Measurements from ENCODE around the gene FCRLA. TPM values are rescaled to one million over a fixed set of nuclear protein-coding genes. Genes with fewer than 3 reads are reported as not detected.

FCRLA gene
- total and polyA plus RNA-seq, 7 donors = 0.10 to 0.90 (median 0.36) TPM; not detected in 2

DNA sequence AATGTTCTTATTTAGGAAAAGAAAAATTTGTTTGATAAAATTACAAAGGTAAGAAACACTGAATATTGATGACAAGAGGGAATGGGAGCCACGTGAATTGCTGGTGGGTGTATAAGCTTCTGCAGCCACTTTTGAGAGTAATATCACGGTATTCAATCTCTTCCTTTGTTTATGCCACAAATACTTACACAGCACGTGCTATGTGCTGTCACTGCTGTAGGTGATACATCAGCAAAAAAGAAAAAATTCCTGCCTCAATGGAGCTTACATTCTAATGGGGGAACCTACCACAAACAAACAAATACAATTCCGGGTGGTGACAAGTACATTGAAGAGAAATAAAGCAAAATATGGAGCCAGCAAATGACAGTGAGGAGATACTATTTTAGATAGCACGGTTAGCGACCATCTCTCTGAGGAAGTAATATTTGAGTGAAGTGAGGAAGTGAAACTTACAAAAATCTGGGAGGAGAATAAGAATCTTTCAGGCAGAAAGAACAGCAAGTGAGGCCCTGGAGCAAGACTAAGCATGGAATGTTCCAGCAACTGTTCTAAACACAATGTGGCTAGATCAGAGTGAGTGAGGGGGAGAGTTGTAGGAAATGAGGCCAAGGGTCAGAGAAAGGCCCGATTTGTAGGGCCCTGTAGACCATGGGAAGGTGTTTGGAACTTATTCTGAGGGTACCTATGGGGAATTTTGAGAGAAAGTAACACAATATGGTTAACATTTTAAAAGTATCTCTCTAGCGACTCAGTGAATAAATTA is 11.7 kb downstream of the FCRLA start:
- intact Hi-C loops (cut with DNase I) = no loop called here
- DNase-seq = no peak
- H3K27me3 ChIP-seq (ENCODE audit: insufficient read depth in 3 of 3, low read length in 2 of 3) = peaks cover 3 to 36% (median 7%) of the 10 kb centered on the region in 3 donors
- H3K9me3 ChIP-seq = no peaks in the 10 kb centered on the region
- no peak for ATAC-seq
- no peaks in the 10 kb centered on the region for H3K36me3 ChIP-seq (ENCODE audit: insufficient read depth in 1 of 2, low read depth in 1 of 2)
- no peaks in the 10 kb centered on the region for H3K4me1 ChIP-seq
- H3K27ac ChIP-seq = no peak overlapping the region
- H3K4me3 ChIP-seq = no peak overlapping the region
- TF ChIP-seq, protein P1, sequence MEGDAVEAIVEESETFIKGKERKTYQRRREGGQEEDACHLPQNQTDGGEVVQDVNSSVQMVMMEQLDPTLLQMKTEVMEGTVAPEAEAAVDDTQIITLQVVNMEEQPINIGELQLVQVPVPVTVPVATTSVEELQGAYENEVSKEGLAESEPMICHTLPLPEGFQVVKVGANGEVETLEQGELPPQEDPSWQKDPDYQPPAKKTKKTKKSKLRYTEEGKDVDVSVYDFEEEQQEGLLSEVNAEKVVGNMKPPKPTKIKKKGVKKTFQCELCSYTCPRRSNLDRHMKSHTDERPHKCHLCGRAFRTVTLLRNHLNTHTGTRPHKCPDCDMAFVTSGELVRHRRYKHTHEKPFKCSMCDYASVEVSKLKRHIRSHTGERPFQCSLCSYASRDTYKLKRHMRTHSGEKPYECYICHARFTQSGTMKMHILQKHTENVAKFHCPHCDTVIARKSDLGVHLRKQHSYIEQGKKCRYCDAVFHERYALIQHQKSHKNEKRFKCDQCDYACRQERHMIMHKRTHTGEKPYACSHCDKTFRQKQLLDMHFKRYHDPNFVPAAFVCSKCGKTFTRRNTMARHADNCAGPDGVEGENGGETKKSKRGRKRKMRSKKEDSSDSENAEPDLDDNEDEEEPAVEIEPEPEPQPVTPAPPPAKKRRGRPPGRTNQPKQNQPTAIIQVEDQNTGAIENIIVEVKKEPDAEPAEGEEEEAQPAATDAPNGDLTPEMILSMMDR (IDR thresholded peaks at IDR 0.05) = no peak
- 79 to 84% (median 83%) methylated on average over 8 of the region's 8 CpGs for WGBS, 3 donors

DNA sequence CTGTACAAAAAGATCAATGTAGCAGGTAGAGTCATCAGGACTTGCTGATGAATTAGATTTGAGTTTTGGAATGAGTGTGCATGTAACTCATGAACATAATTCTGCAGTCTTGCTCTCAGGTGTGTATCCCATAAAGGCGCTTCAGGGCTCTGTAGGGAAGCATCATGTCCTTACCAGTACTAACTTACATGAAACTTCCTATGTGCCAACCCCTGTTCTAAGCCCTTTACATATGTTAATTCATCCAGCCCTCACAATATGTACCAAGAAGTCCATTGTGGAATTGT is 12.2 kb downstream of the FCRLA start:
- 97 to 100% (median 100%) methylated on average over 1 of the region's 1 CpG for WGBS, 3 donors
- H3K36me3 ChIP-seq (ENCODE audit: insufficient read depth in 1 of 2, low read depth in 1 of 2) = no peaks in the 10 kb centered on the region
- intact Hi-C loops (cut with DNase I) = no loop called here
- H3K9me3 ChIP-seq = no peaks in the 10 kb centered on the region
- H3K4me1 ChIP-seq = no peaks in the 10 kb centered on the region
- peaks cover 3 to 36% (median 5%) of the 10 kb centered on the region in 3 donors for H3K27me3 ChIP-seq (ENCODE audit: insufficient read depth in 3 of 3, low read length in 2 of 3)
- no peak for DNase-seq
- H3K27ac ChIP-seq = no peak overlapping the region
- no peak for ATAC-seq
- TF ChIP-seq, protein P1 (IDR thresholded peaks at IDR 0.05) = no peak
- no peak overlapping the region for H3K4me3 ChIP-seq

DNA sequence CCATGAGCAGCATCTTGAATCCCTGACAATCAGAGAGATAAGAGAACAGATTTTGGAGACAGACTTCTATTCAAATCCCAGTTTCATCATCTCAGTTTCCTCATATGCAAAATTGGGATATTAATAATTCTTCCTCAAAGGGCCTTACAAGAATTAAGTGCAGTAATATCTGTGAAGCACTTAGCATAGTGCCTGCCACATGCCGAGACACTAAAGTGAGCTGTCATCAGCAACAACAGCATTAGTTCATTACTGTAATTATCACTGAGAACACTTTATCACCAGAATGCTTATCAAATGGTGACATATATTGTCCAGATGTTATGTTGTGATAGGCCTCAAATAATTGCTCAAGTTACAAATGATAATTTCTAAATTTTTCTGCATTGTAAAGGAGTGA is 13.4 kb downstream of the FCRLA start:
- 89 to 94% (median 91%) methylated on average over 1 of the region's 1 CpG for WGBS, 3 donors
- H3K4me1 ChIP-seq = no peaks in the 10 kb centered on the region
- intact Hi-C loops (cut with DNase I) = no loop called here
- H3K4me3 ChIP-seq = no peak overlapping the region
- no peaks in the 10 kb centered on the region for H3K9me3 ChIP-seq
- TF ChIP-seq, protein P1 (IDR thresholded peaks at IDR 0.05) = no peak
- ATAC-seq (no peak), DNase-seq (no peak)
- H3K27ac ChIP-seq = no peak overlapping the region
- H3K36me3 ChIP-seq (ENCODE audit: insufficient read depth in 1 of 2, low read depth in 1 of 2) = no peaks in the 10 kb centered on the region
- H3K27me3 ChIP-seq (ENCODE audit: insufficient read depth in 3 of 3, low read length in 2 of 3) = peaks cover 0 to 47% (median 3%) of the 10 kb centered on the region in 3 donors

DNA sequence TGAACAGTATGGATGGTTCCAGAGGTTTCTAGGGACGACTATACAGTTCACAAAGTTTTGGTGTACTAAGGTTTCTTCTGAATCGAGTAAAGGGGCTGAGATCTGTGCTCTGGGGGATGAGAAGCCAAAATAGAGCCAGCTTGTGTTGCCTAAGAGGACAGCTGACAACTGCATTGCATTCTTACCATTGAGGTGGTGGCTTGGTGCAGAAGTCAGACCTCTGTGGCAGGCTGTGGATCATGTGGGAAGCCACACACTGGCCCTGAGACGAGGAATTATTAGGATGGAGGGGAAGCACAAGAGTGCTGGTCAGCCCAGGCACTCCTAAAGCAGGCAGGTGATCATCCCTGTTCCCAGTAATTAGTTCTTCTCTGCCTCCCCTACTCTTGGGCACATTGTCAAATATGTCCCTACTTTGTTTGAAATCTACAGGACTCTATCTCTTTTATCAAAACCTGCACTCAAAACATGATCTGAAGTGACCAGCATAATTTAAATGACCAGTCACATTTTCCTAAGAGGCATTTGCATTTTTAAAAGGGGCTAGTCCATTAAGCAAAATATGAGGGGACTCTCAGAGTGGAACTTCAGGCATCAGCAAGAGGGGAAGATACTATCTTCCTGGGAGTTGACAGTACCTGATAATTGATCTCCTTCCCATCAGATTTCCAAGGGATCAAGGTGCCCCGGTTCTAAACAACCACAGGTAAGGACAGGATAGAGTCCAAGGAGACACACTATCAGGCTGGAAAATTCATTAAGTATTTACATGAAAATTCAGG is 14.1 kb downstream of the FCRLA start, which contains the start of gene FCRLB:
Gene FCRLB (plus strand): TSS at position 589 of the 782 bp plus-strand sequence. CDS start 1,129 bp downstream, outside the sequence.
- intact Hi-C loops (cut with DNase I) = no loop called here
- 34 to 59% (median 39%) methylated on average over 4 of the region's 4 CpGs for WGBS, 3 donors
- no peak for ATAC-seq

More for the DNA sequence above, 14.1 kb downstream of the FCRLA start, which contains the start of gene FCRLB:
- no peaks in the 10 kb centered on the region for H3K36me3 ChIP-seq (ENCODE audit: insufficient read depth in 1 of 2, low read depth in 1 of 2)
- H3K27ac ChIP-seq = no peak within 1 kb of the TSS
- H3K4me3 ChIP-seq = no peak within 1 kb of the TSS
- peaks cover 0 to 54% (median 2%) of the 10 kb centered on the region in 3 donors for H3K27me3 ChIP-seq (ENCODE audit: insufficient read depth in 3 of 3, low read length in 2 of 3)
- no peak for DNase-seq
- TF ChIP-seq, protein P1 (IDR thresholded peaks at IDR 0.05) = no peak
- H3K9me3 ChIP-seq = no peaks in the 10 kb centered on the region
- H3K4me1 ChIP-seq = no peaks in the 10 kb centered on the region
